NCI-H128 (cell line): Measurements from ENCODE around the gene ZGPAT.
A peak's percentile ranks its signal among the peaks of the same experiment; 100 is the strongest.
"Not testable (repeated sequence)": the region's sequence is repeated elsewhere in the genome, so short reads cannot be mapped to it uniquely, and the experiment has no call there.

Source experiments
- DNase-seq: peaks from one replicate; lab custom pipeline; 2025; ENCODE audit not compliant: unreplicated experiment; lab: John Stamatoyannopoulos, UW

The ZGPAT gene

DNA sequence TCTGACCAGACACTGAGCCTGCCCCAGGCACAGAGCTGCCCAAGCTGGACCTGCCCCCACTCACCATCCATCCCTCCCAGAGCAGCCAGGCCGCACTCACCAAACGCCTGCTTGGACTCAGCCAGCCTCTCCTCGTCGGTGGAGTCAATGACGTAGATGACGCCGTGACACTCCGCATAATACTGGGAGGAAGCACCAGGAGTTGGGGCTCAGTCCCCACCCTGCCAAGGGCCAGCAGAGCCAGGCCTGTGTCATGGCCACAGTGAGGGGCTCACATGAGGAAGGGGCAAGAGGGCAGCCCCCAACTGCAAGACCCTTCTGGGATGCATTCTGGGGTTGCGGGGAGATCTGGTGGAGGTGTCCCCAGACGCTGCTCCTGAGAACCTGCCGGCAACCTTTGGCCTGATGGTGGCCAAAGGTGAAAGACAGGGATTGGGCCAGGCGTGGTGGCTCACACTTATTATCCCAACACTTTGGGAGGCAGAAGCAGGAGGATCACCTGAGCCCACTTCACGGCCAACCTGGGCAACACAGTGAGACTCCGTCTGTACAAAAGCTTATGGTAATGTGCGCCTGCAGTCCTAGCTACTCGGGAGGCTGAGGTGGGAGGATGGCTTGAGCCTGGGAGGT, 5.7 kb upstream of the ZGPAT start:
- DNase-seq, result no peak

DNA sequence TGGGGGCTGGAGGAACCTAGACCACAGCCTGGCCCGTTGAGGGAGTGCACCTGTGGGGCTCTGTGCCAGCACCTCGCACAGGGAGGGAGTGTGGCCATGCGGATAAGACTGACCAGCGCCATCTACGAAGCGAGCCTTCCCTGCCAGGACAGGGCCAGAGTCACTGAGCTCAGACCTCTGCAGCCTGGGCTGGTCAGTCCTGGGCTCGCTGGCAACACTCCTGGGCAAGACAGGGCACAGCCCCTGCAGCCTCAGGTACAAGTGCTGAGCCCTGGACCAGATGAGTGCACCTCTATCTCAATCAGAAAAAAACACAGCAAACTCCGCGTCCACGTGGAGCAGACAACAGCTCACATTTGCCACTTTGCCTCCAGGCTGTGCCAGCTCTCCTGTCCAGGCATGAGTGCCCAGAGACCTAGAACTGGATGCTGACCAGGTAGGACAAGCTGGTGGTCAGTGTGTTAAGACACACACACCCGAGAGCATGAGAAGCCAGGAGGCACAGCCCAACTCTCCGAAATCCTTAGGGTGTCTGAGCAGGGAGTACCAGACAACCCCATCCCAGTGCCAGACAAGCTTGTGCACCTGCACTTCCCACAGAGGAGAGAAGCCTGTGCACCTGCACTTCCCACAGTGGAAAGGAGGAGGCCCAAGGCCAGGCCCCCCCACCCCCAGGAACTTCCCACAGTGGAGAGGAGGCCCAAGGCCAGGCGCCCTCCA, 4.9 kb upstream of the ZGPAT start:
- no peak for DNase-seq

DNA sequence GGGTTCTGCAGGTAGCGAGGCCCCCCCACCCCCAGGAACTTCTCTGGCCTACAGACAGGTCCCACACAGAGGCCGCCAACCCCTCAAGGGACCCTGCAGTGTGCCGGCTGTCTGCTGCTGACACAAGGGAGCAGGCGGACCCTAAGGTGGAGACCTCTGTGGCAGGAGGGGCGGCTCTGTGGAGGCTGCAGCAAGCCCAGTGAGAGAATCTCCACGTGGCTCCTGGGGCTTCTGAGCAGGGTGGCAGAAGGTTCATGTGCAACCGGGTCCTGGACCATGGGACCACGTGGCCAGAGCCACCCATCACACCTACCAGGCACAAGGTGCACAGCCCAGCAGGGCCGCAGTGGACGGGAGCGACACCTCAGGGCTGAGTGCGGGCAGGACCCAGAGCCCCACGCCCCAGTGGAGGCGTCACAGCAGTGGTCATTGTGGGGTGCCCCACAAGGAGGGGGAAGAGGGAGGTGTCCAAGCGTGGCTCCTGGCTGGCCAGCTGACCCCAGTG, 4.3 kb upstream of the ZGPAT start:
- DNase-seq, result no peak

DNA sequence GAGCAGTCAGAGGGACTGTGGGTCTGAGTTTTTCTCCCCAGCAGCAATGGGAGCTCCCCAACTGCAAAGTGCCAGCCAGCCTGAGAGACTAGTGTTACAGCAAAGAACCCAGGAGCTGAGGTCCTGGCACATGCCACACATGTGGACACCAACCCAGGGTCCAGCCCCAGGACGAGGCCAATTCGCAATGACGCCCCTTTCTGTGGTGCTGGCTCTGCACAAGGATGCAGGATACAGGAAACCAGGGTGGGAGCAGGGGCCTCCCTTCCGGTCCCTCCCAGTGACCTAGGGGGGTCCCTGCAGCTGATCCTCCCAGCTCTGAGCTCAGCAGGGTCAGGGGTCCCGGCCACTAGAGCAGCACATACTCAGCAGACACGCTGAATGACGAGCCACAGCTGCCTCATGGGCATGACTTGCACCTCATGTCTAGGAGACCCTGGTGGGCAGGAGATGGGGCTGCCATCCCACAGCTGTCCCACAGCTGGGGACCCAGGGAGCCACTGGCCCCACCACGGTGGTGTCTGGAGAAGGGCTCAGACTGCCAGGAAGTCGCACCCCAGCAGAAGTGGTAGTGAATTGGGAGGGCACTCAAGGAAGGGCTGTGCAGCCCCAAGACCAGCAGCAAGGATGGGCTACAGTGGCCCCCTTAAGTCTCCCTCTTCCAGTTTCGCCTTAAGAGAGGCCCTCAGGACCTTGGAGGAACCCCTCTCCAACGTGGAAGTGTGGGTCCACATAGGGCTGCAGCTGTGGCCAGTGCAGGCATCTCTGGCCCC, 3.7 kb upstream of the ZGPAT start:
- no peak for DNase-seq

DNA sequence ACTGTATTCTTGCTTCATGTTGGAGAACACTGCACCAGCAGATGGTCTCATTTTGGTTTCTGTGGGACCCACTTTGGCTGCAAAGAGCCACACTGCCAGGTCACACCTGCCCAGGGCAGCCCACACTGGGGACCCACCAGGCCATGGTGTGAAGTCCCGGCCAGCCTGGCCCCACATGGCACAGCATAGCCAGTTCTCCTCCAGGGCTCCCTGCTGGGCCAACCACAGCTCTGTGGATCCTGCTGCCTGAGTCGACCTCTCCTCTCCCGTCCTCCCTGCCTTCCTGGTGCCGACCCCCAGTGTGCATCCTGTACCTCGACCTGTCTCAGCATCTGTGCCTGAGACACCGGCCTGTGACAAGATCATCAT, 3.1 kb upstream of the ZGPAT start:
- no peak for DNase-seq

DNA sequence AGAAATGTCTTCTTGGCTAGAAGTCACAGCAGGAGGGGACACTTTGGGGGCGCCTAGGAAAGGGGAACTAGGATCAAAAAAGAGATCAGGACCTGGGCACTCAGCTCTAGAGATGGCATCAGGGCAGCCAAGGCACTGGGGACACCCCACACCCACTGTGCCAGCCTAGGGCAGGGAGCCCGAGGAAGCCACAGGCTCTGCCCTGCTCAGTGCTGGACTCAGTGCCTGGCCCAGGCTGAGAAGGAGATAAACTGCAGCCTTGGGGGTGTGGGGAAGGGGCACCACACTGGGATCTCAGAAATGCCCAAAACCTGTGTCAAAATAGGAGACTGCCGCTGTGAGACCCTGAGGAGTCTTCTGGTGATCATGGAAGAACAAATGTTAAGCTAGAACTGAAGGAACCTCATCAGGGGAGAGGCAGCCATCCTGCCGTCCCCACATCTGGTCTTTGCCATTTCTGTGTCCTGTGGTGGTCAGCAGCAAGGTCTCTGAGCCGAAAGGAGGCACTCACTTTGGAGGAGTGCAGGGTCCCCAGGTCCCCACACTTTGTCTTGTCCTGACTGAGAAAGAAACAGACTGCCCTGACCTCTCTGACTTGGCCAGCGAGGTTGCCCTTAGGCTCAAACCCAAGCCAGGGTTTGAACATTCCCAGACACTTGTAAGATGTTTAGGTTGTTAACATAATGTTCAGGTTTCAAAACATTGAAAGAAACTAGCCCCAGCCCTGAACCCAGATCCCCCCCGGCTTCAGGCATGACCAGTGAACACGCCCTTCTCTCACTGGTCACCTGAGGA, 2.4 kb upstream of the ZGPAT start:
- DNase-seq, result no peak

DNA sequence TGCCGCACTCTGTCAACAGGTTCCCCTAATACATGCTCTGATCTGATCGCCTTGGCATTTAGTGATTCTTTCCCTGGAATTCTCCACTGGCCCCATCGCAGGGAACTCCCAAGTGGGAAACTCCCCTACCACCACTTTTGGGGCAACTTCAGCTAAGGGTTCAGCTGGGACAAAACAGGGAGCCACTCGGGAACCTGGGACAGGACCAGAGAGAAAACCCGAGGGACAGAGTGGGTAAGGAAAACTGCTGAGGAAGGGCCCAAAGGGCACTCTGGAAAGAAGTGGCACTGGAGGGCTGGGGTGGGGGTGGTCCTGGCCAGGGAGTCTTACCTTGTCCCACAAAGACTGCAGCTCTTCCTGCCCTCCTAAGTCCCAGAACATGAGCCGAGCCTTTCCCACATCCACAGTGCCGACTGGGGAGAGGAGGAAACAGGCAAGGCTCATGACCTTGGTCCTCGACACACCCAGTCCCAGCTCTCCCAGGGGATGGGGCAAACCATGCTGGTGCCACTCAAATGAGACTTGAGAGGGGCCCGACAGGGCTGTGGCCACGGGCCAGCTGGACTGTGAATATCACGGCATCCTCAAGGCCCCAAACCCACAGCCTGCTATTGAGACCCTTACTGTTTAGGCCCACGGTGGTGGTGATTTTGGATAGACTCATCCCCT, 1.7 kb upstream of the ZGPAT start:
- no peak for DNase-seq

DNA sequence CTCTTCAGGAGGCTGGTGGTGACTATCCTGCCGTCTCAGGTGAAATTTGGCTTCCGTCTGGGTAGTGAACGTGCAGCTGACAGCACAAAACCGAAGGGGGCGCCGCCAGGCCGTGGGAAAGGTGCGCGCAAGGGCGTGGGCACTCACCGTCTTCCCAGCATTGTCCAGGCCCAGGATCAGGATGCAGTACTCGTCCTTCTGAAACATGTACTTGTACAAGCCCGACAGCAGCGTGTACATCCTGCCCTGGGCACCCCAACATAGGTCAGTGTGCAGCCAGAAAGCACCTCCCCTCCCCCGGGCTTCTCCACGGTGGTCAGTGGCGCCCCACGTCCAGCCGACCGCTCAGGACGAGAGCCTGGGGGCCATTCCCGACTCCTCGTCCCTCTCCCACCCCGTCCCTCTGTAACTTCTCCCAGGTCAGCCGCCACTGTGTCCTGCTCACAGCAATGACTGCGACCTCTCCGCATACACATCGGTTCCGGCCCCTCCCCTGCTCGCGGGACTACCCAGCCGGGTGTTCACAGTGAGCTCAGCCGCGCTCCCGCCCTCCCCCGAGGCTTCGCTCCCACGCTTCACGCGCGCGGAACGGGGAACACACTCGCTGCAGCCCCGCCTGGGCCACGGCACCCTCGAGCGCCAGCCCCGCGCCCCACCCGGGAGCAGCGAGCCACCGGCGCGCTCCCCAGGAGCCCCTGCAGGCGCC, 834 bp upstream of the ZGPAT start:
- DNase-seq, result peak; percentile 7

DNA sequence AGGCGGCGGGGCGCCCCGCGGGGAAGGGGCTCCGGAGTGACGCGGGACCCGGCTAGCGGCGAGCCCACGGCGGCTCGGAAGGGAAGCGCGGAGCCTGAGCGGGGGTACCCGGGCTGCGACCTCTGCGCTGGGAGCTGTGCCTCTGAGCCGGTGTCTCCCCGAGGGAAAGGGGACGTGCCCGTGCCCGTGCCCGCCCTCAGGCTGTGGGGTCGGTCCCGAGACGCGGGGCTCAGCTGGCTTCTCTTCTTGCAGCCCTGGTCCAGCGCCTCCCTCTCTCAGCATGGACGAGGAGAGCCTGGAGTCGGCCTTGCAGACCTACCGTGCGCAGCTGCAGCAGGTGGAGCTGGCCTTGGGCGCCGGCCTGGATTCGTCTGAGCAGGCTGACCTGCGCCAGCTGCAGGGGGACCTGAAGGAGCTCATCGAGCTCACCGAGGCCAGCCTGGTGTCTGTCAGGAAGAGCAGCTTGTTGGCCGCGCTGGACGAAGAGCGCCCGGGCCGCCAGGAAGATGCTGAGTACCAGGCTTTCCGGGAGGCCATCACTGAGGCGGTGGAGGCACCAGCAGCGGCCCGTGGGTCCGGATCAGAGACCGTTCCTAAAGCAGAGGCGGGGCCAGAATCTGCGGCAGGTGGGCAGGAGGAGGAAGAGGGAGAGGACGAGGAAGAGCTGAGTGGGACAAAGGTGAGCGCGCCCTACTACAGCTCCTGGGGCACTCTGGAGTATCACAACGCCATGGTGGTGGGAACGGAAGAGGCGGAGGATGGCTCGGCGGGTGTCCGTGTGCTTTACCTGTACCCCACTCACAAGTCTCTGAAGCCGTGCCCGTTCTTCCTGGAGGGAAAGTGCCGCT, 686 bp downstream of the ZGPAT start:
- DNase-seq, result no peak

DNA sequence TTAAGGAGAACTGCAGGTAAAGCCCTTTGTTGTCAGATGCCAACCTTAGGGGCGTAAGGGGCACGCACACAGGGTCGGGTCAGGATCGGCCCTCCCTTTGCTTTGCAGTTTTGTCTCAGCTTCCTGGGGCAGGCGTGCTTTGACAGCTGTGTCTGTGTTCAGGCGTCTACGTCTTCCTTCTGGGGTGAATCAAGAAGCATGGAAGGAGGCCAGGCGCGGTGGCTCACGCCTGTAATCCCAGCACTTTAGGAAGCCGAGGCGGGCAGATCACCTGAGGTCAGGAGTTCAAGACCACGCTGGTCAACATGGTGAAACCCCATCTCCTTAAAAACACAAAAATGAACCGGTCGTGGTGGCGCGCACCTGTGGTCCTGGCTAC, 1.3 kb downstream of the ZGPAT start:
- DNase-seq, result no peak

DNA sequence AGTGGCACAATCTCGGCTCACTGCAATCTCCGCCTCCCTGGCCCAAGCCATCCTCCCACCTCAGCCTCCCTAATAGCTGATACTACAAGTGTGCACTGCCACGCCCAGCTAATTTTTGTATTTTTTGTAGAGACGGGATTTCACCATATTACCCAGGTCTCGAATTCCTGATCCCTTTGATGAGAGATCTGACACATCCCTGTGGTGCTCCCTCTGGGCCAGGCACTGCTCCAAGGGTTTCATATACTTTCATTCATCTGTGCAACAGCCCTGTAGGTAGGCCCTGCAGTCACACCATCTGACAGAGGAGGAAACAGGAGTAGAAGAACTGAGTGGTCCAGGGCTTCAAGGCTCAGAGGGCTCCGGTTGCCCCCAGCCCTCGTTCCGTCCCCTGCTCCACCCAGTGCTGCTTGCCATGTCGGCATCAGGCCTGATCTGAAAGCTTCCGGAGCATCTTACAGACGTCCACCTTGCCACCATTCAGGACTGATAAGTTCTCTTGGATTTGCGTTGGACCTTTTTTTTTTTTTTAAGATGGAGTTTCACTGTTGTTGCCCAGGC, 3.3 kb downstream of the ZGPAT start:
- no peak for DNase-seq

DNA sequence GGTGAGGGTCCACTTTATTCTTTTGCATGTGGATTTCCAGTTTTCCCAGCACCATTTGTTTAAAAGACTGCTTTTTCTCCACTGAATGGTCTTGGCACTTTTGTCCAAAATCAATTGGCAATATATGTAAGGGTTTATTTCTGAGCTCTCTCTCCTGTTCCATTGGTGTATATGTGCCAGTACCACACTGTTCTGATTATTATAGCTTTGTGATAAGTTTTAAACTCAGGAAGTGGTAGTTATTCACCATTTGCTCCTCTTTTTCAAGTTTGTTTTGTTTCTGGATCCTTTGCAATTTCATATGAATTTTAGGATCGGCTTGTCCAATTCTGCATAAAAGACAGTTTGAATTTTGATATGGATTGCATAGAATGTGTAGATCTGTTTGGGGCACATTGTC, 4.4 kb downstream of the ZGPAT start:
- no peak for DNase-seq

DNA sequence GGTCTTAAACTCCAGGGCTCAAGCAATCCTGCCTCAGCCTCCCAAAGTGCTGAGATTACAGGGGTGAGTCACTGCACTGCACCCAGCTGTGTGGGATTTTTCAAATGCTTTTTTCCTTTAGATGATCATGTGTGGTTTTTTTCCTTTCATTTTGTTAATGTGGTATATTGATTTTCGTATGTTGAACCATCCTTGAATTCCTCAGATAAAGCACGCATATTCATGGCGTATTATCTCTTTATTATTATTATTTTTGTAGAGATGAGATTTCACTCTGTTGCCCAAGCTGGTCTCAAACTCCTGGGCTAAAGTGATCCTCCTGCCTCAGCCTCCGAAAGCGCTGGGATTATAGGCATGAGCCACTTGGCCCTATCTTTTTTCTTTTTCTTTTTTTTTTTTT, 7.0 kb downstream of the ZGPAT start:
- no peak for DNase-seq

DNA sequence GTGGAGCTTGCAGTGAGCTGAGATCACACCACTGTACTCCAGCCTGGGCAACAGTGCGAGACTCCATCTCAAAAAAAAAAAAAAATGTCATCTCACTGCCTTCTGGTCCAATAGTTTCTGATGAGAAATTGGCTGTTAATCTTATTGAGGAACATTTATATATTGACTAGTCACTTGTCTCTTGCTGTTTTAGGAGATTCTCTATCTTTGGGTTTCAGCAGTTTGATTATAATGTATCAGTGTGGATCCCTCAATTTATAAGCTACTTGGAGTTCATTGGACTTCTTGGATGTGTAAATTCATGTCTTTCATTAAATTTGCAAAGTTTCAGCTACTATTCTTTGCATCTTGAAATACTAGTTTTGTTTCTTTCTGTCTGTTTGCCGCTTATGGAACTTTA, 11.2 kb downstream of the ZGPAT start:
- DNase-seq, result no peak

DNA sequence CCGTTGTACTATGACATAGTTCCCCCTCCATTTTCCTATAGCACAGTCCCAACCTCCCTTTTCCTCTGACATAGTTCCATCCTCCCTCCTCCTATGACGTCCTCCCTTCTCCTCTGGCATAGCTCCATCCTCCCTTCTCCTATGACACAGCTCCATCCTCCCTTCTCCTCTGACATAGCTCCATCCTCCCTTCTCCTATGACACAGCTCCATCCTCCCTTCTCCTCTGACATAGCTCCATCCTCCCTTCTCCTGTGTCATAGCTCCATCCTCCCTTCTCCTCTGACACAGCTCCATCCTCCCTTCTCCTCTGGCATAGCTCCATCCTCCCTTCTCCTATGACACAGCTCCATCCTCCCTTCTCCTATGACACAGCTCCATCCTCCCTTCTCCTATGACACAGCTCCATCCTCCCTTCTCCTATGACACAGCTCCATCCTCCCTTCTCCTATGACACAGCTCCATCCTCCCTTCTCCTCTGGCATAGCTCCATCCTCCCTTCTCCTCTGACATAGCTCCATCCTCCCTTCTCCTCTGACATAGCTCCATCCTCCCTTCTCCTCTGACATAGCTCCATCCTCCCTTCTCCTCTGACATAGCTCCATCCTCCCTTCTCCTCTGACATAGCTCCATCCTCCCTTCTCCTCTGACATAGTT, 15.3 kb downstream of the ZGPAT start:
- DNase-seq, result not testable (repeated sequence)

DNA sequence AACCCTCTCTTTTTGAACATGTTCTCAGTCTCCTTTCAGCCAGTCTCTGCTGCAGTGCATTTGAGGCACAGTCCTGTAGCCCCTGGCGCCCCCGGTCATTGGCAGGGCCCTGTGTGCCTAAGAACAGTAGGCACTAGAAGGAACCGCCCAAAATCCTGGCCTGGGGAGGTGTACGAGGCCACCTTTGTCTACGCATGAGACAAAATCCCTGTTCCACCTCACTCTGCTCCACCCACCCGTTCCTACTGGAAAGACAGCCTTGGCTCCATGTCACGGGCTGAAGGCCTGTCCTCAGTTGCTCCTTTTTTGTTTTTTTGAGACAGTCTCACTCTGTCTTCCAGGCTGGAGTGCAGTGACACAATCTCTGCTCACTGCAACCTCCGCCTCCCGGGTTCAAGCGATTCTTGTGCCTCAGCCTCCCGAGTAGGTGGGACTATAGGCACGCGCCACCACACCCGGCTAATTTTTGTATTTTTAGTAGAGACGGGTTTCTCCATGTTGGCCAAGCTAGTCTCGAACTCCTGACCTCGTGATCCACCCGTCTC, 22.4 kb downstream of the ZGPAT start:
- DNase-seq, result not testable (repeated sequence)

DNA sequence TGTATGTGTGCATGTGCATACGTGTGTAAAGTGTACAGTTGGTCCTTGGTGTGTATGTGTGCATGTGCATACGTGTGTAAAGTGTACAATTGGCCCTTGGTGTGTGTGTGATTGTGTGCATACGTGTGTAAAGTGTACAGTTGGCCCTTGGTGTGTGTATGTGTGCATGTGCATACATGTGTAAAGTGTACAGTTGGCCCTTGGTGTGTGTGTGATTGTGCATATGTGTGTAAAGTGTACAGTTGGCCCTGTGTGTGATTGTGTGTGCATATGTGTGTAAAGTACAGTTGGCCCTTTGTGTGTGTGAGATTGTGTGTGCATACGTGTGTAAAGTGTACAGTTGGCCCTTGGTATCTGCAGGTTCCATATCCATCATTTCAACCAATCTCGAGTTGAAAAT, 23.6 kb downstream of the ZGPAT start:
- DNase-seq, result no peak
